A549 treated with CpdA at 1 μM for 4 hours (cell line): ENCODE data around the gene NRIP1. TPM values are rescaled to one million over a fixed set of nuclear protein-coding genes. Genes with fewer than 3 reads are reported as not detected.

Source experiments
- total RNA-seq: library from RNA; stranded (reverse); fragments of 200-300 nt; extraction: Qiagen RNA extraction; gene quantifications from 5 replicates; pipeline ENCODE4 v1.2.3, GENCODE V29; 2022; ENCODE audit warnings: low read depth

The NRIP1 gene, protein sequence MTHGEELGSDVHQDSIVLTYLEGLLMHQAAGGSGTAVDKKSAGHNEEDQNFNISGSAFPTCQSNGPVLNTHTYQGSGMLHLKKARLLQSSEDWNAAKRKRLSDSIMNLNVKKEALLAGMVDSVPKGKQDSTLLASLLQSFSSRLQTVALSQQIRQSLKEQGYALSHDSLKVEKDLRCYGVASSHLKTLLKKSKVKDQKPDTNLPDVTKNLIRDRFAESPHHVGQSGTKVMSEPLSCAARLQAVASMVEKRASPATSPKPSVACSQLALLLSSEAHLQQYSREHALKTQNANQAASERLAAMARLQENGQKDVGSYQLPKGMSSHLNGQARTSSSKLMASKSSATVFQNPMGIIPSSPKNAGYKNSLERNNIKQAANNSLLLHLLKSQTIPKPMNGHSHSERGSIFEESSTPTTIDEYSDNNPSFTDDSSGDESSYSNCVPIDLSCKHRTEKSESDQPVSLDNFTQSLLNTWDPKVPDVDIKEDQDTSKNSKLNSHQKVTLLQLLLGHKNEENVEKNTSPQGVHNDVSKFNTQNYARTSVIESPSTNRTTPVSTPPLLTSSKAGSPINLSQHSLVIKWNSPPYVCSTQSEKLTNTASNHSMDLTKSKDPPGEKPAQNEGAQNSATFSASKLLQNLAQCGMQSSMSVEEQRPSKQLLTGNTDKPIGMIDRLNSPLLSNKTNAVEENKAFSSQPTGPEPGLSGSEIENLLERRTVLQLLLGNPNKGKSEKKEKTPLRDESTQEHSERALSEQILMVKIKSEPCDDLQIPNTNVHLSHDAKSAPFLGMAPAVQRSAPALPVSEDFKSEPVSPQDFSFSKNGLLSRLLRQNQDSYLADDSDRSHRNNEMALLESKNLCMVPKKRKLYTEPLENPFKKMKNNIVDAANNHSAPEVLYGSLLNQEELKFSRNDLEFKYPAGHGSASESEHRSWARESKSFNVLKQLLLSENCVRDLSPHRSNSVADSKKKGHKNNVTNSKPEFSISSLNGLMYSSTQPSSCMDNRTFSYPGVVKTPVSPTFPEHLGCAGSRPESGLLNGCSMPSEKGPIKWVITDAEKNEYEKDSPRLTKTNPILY (N-terminal part only)
- total RNA-seq = 12.3 to 23.8 TPM (median 18.8 TPM) in 5 replicates

DNA sequence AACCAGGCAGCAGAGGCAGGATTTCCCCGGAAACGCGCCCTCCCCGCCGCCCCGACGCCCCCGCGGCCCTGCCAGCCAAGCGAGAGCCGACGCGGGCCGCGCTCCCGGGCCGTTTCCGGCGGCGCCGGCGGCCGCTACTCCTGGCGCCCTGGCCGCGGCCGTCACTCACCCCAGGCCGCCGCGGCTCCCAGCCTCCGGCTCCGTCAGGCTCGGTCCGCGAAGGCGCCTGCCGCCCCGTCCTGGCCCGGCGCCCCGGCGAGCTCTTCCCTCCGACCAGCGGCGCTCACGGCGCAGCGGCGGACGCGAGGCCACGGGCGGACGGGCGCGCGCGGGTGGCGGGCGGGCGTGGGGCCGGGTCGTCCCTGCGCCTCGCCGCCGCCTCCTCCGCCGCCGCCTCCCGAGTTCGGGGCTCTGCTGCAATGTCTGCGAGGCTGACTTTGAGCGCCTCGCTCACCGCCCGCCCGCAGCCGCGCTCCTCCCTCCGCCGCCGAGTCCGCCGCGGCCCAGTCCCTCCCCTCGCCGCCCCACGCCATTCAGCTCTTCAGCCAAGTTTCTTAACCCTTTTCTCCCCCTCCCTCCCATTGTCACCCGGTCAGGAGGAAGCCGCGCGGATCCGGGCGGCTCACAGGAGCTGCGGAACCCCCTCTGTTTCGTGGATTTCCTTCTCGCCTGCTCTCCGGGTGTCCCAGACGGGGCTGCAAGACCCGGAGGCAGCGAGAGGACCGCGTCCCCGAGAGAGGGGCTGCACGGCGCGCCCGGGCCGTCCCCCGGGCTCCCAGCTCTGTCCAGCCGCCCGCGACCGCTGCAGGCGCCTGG lies at the start of gene NRIP1:
Gene NRIP1 (minus strand): TSS at position 425 of the 816 bp plus-strand sequence. CDS start 96,808 bp downstream, outside the sequence.

